GM18519 (cell line): ENCODE measurements around the gene COX4I1.

ENCODE experiments used
- ATAC-seq: cut with Tn5 transposase; IDR thresholded peaks from one replicate; pipeline ENCODE4 v1.9.1; 2021; ENCODE audit warnings: mild to moderate bottlenecking, moderate library complexity; ENCODE audit not compliant: unreplicated experiment, low FRiP score

The COX4I1 gene

DNA sequence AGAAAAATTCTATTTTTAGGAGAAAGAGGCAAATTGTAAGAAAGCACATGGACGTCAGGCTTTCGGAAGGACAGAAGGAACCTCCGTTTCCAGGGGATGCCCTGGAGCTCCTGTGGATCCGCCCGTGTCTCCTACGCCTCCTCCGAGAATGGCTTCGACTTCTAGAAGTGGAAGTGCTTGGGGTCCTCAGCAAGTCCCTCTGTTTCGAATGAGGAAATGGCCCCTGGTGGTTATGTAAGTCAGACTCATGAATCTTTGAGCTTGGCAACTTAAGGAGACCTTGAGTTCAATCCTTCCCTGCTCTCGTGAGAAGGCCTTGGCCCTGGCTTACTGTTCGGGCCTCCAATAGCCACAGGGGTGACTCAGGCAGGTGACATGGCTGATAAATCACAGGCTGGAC, 38.9 kb downstream of the COX4I1 start:
- no peak for ATAC-seq

DNA sequence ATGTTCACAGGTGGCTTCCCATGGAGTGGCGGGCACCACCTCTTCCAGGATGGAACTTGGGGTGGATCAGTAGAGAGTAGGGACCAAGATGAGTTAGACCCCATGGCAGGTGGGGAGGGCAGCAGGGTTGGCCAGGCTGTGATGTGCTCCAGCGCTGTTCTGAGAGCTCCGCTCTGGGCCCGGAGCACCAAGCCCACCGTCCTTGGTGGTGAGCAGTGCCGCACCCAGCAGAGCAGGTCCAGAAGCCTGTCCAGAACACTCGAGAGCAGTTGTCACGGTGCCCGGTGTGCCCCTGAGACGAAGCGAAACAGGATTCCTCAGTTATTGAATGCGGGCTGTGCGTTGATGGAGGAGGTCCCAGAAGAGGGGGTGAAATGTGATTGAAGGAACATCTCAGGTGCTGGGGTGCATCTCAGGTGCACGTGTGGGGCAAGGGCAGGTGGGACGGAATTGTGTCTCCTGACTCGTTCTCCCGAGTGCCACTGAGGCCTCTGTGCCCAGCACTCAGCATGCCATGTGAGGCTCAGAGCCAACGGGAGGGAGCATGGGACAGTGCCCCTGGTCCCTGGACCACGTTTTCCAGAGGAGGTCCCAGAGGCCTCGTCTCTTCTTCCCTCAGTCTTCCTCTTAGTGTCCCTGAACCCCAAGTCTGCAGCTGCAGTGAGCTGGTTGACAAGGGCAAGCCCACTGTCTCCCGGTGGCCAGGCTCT, 39.5 kb downstream of the COX4I1 start:
- ATAC-seq: no peak

- no peak for ATAC-seq
These were observed 40.3 kb downstream of the COX4I1 start for GRCh38 chr16:85839681-85840240.

DNA sequence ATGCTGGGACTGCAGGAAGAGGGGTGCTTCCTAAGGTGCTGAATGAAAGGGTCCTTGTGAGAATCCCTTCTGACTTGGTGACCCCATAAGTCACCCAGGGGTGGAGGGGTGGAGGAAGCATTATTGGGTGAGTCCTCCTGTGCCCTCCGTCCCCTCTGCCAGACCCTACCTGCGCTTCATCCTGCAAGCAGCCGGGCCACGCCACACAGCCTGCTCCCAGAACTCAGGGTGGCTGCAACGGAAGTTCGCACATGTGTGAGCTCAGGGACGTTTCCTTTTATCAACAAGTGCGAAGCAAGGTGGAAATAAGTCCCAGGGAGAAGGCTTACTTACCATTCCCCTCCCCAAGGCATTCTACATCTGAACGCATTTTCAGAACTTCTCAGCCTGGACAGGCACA, 40.9 kb downstream of the COX4I1 start:
- ATAC-seq: no peak

- ATAC-seq: no peak
These were observed 41.3 kb downstream of the COX4I1 start for GRCh38 chr16:85840801-85841200.

GRCh38 chr16:85842435-85842834, 42.9 kb downstream of the COX4I1 start:
- no peak for ATAC-seq

GRCh38 chr16:85842848-85843247, 43.4 kb downstream of the COX4I1 start:
- no peak for ATAC-seq

- ATAC-seq: no peak
These were observed 44.1 kb downstream of the COX4I1 start for GRCh38 chr16:85843471-85844168.

DNA sequence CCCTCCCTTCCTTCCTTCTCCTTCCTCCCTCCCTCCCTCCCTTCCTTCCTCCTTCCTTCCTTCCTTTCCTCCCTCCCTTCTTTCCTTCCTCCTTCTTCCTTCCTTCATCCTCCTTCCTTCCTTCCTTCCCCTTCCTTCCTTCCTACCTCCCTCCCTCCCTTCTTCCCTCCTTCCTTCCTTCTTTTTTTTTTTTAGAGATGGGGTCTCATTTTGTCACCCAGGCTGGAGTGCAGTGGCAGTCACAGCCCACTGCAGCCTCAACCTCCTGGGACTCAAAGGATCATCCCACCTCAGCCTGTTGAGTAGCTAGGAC, 44.6 kb downstream of the COX4I1 start:
- ATAC-seq: no peak

DNA sequence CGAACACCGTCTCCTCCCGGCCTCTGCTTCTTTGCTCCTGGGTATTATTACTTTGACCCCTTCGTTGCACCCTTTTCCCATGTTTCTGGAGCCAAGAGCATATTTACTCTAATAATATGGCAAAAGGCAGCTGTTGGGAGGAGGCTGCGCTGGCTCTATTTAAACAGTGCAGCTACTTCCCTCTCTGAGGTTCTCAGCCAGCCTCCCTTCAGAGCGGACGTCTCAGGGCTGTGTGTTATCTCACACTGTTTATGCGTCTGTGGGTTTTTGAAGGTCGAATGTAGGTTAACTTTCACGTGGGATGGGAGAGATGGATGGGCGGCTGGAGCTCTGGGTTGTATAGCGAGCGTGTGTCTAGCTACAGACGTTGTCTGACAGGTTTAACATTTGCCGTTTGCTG, 45.3 kb downstream of the COX4I1 start:
- ATAC-seq: no peak

DNA sequence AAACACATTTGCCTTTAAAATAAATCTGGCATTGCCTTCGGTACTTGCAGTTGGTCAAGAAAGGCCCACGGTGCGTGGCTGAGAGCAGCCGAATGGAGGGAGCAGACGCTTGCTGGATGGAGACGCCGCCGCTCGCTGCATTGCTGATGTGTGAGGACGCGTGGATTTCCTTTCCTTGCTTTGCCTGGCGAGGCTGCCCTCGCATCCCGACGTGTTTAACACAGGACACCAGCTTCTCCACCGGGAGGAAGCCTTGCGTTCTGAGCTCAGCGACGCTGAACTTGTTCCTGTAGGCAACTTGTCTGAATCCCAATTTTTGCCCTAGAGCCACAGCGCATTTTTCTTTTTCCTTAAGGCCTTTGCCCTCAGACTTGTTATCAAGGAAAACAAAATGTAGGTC, 45.8 kb downstream of the COX4I1 start:
- ATAC-seq: no peak

- no peak for ATAC-seq
These were observed 47.0 kb downstream of the COX4I1 start for GRCh38 chr16:85846461-85846860.

- no peak for ATAC-seq
These were observed 47.5 kb downstream of the COX4I1 start for GRCh38 chr16:85847036-85847435.

DNA sequence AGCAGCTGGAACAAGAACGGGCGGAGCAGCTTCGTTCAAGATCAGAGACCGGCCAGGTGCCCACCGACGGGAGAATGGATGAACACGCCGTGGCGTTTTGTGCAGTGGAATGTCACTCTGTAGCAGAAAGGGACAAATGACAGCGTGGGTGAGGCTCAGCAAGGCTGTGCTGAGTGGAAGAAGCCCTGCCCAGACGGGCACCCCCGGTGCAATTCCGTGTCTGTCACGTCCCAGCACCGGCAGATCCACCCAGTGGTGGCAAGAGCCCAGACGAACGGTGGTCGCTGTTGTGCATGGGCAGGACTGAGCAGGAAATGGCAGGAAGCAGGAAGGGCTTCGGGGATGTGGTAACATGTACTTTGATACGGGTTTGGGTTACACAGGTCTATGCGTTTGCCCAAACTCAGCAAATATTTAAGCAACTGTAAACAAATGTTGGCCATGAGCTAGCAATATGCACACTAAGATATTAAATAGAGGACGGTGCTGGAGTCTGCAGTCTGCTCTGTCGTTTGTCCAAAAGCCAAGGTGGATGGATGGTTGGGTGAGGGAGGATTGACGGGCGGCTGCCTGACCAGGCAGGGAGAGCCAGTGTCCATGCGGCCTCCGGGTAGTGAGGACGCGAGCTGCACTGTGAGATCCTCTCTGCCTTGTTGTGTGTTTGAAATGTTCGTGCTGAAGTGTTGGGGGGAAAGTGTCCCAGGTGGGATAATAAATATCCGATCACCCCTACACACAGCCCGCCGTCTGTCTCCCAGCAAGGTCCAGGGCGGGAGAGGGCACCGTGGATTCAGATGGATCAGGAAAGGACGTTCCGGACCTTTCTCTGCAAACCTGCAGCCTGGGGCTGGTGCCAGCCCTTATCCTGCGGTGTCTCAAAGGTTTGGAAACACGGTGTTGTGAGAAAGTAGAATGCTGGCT, 48.4 kb downstream of the COX4I1 start:
- ATAC-seq: no peak

DNA sequence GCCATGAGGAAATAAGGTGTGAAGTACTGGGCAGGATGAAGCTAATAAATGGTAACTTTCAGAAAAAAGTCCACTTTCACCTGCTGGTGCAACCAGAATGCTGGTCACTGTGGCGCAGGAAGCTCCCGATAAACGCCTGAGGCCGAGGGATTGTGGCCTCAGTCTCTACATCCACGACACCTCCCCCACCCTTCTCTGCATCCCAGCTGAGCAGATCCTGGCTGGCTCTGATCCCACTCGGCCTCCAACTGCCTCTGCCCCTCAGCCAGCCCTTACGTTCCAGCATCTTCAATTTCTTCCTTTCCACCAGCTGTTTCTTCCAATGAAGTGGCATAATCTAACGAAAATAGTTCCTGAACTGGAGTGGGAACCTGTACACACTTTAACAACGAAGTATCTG, 49.5 kb downstream of the COX4I1 start:
- no peak for ATAC-seq

DNA sequence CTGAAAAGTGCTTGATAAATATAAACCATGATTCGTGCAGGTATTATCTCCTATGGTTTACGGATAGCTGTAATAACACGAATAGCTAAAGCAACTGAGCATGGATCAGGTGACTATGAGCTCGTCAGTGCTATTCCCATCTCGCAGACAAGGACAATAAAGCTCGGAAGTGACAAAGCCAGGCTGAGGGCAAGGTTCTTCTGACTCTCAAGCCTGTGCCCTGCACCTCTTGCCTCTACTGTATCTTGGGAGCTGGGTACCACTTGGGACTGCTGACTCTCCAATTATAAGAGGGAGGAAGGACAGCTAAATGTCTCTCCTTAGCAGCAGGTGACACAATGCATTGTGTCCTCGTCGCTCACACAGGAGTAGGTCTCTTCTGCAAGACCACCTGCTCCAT, 49.9 kb downstream of the COX4I1 start:
- ATAC-seq: no peak

- ATAC-seq: no peak
These were observed 50.9 kb downstream of the COX4I1 start for GRCh38 chr16:85850344-85850880.

- no peak for ATAC-seq
These were observed 51.7 kb downstream of the COX4I1 start for GRCh38 chr16:85851034-85851785.

DNA sequence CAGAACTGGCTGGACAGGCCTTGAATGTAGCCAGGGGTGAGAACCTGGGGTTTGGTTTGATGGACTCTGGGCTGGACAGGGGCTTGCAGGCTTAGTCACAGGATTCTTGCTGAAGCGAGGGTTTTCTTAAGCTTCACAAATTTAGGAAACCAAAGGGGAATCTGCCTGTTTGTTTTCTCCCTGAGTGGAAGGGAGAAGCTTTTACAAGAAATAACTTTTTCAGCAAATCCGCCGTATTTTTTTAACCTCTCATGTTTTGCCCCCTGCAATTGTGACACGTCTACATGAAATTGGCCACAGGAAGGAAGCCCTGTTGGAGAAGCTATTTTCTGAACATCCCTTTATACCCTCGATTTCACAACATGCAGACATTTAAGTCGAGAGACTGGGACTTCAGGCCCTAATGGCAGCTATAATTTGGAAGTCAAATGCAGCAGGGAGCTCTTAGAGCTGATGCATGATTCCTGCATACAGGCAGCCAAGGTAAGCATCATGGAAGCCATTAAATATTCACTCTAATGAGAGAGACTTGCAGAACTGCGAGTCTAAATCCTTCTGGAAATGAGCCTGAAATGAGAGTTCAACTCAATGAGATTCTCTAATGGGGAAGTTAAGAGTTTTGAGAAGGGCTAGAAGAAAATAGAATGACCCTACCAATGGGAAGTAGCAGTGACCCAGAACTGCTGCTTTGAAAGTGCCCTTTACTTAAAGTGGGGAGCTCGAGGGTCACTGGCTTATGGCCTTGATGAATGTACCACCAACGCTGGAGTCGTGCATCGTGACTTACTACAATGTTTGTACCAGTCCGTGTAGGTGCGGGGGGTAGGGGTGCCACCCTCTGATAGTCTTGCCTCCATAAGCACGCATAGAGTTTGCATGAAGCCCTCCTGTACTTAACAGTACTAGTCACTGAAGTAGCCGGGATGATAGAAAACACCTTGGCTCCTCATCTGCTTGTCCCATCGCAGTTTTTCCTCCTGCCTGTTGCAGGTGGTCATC, 54.4 kb downstream of the COX4I1 start:
- ATAC-seq: no peak
